Neural cell (in vitro differentiated cells): ENCODE results near the gene FFAR3. TPM values are rescaled to one million over a fixed set of nuclear protein-coding genes. Genes with fewer than 3 reads are reported as not detected.

Experiments used
- H2AFZ ChIP-seq: fragments of 200-600, 300-800 bp; sonication (generic), shearing (Covaris generic); 2 replicates; pipeline ENCODE4 v1.6.0; 2014; ENCODE audit warnings: low read depth, mild to moderate bottlenecking, antibody characterized with exemption, low read length, moderate library complexity
- H3F3A ChIP-seq: fragments of 200-600 bp; shearing (Covaris generic); 2 replicates; pipeline ENCODE4 v1.6.1; 2016; ENCODE audit warnings: mild to moderate bottlenecking, moderate library complexity, mixed read lengths, antibody characterized with exemption, low read length; ENCODE audit not compliant: insufficient read depth, poor library complexity, severe bottlenecking
- H3K27ac ChIP-seq: fragments of 200-600, 300-800 bp; sonication (generic), shearing (Covaris generic); 2 replicates; pipeline ENCODE4 v1.5.1; 2014; ENCODE audit warnings: mild to moderate bottlenecking, low read length, moderate library complexity
- H3K27me3 ChIP-seq: fragments of 300-800, 200-600 bp; sonication (generic), shearing (Covaris generic); 2 replicates; pipeline ENCODE4 v1.6.0; 2014; ENCODE audit warnings: mild to moderate bottlenecking, low read depth, low read length, moderate library complexity; ENCODE audit not compliant: insufficient read depth
- H3K36me3 ChIP-seq: fragments of 300-800, 200-600 bp; sonication (generic), shearing (Covaris generic); 2 replicates; pipeline ENCODE4 v1.5.1; 2014; ENCODE audit warnings: mild to moderate bottlenecking, antibody characterized with exemption, low read length, moderate library complexity; ENCODE audit not compliant: insufficient read depth
- H3K4me2 ChIP-seq: fragments of 300-800, 200-600 bp; sonication (generic), shearing (Covaris generic); 2 replicates; pipeline ENCODE4 v1.6.0; 2014; ENCODE audit warnings: mild to moderate bottlenecking, low read length
- H3K4me3 ChIP-seq: fragments of 300-800, 200-600 bp; sonication (generic), shearing (Covaris generic); 2 replicates; pipeline ENCODE4 v1.5.1; 2014; ENCODE audit warnings: mild to moderate bottlenecking, low read length, moderate library complexity
- H3K79me2 ChIP-seq: fragments of 200-600 bp; shearing (Covaris generic); replicated peaks from 2 replicates; pipeline ENCODE4 v1.6.0; 2014; ENCODE audit warnings: mild to moderate bottlenecking, low read length, moderate library complexity; ENCODE audit not compliant: insufficient read depth
- H3K9ac ChIP-seq: fragments of 300-800, 200-600 bp; sonication (generic), shearing (Covaris generic); 2 replicates; pipeline ENCODE4 v1.6.1; 2016; ENCODE audit warnings: mild to moderate bottlenecking, low read length, mixed read lengths
- H3K9me2 ChIP-seq: fragments of 200-600 bp; shearing (Covaris generic); 2 replicates; pipeline ENCODE4 v1.6.1; 2016; ENCODE audit warnings: mild to moderate bottlenecking, low read length, mixed read lengths; ENCODE audit not compliant: insufficient read depth
- H3K9me3 ChIP-seq: fragments of 200-600, 300-800 bp; sonication (generic), shearing (Covaris generic); 2 replicates; pipeline ENCODE4 v1.6.1; 2016; ENCODE audit warnings: mild to moderate bottlenecking, mixed run types, low read length, moderate library complexity, mixed read lengths
- H4K20me1 ChIP-seq: fragments of 200-600 bp; shearing (Covaris generic); 2 replicates; pipeline ENCODE4 v1.6.1; 2016; ENCODE audit warnings: mild to moderate bottlenecking, mixed run types; ENCODE audit not compliant: insufficient read depth
- CTCF ChIP-seq: fragments of 450-650 bp; IDR thresholded peaks from 2 replicates; pipeline ENCODE4 v1.5.1; 2014; ENCODE audit warnings: antibody characterized with exemption, mild to moderate bottlenecking, moderate library complexity; ENCODE audit not compliant: poor library complexity, severe bottlenecking
- EP300 ChIP-seq: fragments of 450-650 bp; conservative IDR thresholded peaks from 2 replicates; pipeline ENCODE4 v1.6.1; 2014; ENCODE audit warnings: antibody characterized with exemption, mild to moderate bottlenecking, moderate library complexity; ENCODE audit not compliant: poor library complexity, severe bottlenecking
- EZH2 ChIP-seq: fragments of 200-600, 300-800 bp; shearing (Covaris generic), sonication (generic); IDR thresholded peaks from 2 replicates; pipeline ENCODE4 v1.6.1; 2014; ENCODE audit warnings: antibody characterized with exemption, low read length, borderline replicate concordance, mild to moderate bottlenecking; ENCODE audit not compliant: insufficient read depth, poor library complexity, severe bottlenecking
- MXI1 ChIP-seq: fragments of 450-650 bp; conservative IDR thresholded peaks from 2 replicates; pipeline ENCODE4 v1.6.1; 2014; ENCODE audit warnings: antibody characterized with exemption, mild to moderate bottlenecking; ENCODE audit not compliant: poor library complexity, severe bottlenecking
- POLR2AphosphoS5 ChIP-seq: IDR thresholded peaks from 2 replicates; pipeline ENCODE4 v1.6.1; 2012
- RAD21 ChIP-seq: fragments of 450-650 bp; conservative IDR thresholded peaks from 2 replicates; pipeline ENCODE4 v1.6.1; 2014; ENCODE audit warnings: antibody characterized with exemption, mild to moderate bottlenecking, moderate library complexity
- REST ChIP-seq: IDR thresholded peaks from 2 replicates; pipeline ENCODE4 v1.6.1; 2012; ENCODE audit warnings: borderline replicate concordance
- SMC3 ChIP-seq: fragments of 450-650 bp; conservative IDR thresholded peaks from 2 replicates; pipeline ENCODE4 v1.6.1; 2014; ENCODE audit warnings: antibody characterized with exemption, mild to moderate bottlenecking, moderate library complexity; ENCODE audit not compliant: poor library complexity
- TAF1 ChIP-seq: IDR thresholded peaks from 2 replicates; pipeline ENCODE4 v1.6.1; 2012; ENCODE audit warnings: low read depth
- polyA plus RNA-seq: library from polyadenylated mRNA; depleted of rRNA; stranded (reverse); fragments of >200 nt; gene quantifications from 2 replicates; pipeline ENCODE4 v1.2.3, GENCODE V29; 2014

Gene FFAR3
- polyA plus RNA-seq, 1 donor from 2014 or later: not detected

DNA sequence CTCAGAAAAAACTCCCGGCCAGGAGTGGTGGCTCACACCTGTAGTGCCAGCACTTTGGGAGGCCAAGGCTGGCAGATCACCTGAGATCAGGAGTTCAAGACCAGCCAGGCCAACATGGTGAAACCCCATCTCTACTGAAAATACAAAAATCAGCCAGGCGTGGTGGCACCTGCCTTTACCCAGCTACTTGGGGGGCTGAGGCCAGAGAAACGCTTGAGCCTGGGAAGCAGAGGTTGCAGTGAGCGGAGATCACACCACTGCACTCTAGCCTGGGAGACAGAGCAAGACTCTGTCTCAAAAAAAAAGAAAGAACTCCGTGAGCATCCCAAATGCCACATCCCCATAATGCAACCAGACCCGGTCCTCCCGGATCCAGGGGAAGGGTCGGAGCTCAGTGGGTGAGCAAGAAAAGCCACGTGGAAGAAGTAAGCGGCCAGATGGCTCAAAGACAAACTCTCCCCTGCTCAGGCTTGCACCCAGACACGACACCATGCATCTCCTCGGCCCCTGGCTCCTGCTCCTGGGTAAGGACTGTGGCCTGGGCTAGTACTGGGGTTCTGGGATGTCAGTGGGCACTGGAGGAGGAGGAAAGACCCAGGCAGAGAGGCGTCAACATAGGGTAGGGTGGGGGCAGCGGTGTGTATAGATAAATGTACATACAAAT, 26.6 kb upstream of the FFAR3 start:
- Histone ChIP-seq H3F3A (no peaks in the 10 kb centered on the region), H2AFZ (no peak overlapping the region), H3K9ac (no peak overlapping the region), H3K4me3 (no peak overlapping the region), H3K4me2 (no peak overlapping the region), H3K36me3 (no peaks in the 10 kb centered on the region), H3K79me2 (no peaks in the 10 kb centered on the region), H4K20me1 (no peaks in the 10 kb centered on the region), H3K27me3 (no peaks in the 10 kb centered on the region), H3K9me3 (no peaks in the 10 kb centered on the region), H3K27ac (no peak overlapping the region), H3K9me2 (no peaks in the 10 kb centered on the region)
- no peak for TF ChIP-seq POLR2AphosphoS5
- TF ChIP-seq EZH2: no peak
- TF ChIP-seq SMC3: no peak
- TF ChIP-seq CTCF: no peak
- no peak for TF ChIP-seq RAD21
- TF ChIP-seq MXI1: no peak
- TF ChIP-seq EP300: no peak
- no peak for TF ChIP-seq TAF1
- no peak for TF ChIP-seq REST

- Histone ChIP-seq H3K9me3 (no peaks in the 10 kb centered on the region), H4K20me1 (no peaks in the 10 kb centered on the region), H3K4me2 (no peak overlapping the region), H3K27me3 (no peaks in the 10 kb centered on the region), H3K79me2 (no peaks in the 10 kb centered on the region), H3K4me3 (no peak overlapping the region), H2AFZ (no peak overlapping the region), H3K27ac (no peak overlapping the region), H3K9me2 (no peaks in the 10 kb centered on the region), H3K9ac (no peak overlapping the region), H3K36me3 (no peaks in the 10 kb centered on the region), H3F3A (no peaks in the 10 kb centered on the region)
- TF ChIP-seq TAF1: no peak
- no peak for TF ChIP-seq REST
- TF ChIP-seq SMC3: no peak
- no peak for TF ChIP-seq CTCF
- TF ChIP-seq EP300: no peak
- TF ChIP-seq EZH2: no peak
- TF ChIP-seq POLR2AphosphoS5: no peak
- TF ChIP-seq RAD21: no peak
- TF ChIP-seq MXI1: no peak
Observed at GRCh38 chr19:35332817-35333216, 25.4 kb upstream of the FFAR3 start.
